NCI-H1417 (cell line): Measurements from ENCODE around the gene ASIC2.
"Not testable (repeated sequence)": the region's sequence is repeated elsewhere in the genome, so short reads cannot be mapped to it uniquely, and the experiment has no call there.

Source experiments
- DNase-seq, 3 experiments: peaks; one replicate each; lab custom pipeline; 2025; lab: John Stamatoyannopoulos, UW

ASIC2 gene

GRCh38 chr17:32981611-32982010 lies 311.5 kb downstream of the ASIC2 start:
- DNase-seq = not testable (repeated sequence)

GRCh38 chr17:32980230-32980629 lies 312.9 kb downstream of the ASIC2 start:
- no peak for DNase-seq

- DNase-seq = no peak
Measured at GRCh38 chr17:32976605-32977004, 316.5 kb downstream of the ASIC2 start.

- DNase-seq = peak in 2 of 3 experiments; percentile 20 to 65
Measured at GRCh38 chr17:32976131-32976530, 317.0 kb downstream of the ASIC2 start.

GRCh38 chr17:32971171-32971570 lies 321.9 kb downstream of the ASIC2 start:
- peak in 1 of 3 experiments; percentile 18 for DNase-seq

GRCh38 chr17:32970281-32970680 lies 322.8 kb downstream of the ASIC2 start:
- no peak for DNase-seq

GRCh38 chr17:32969231-32969630 lies 323.9 kb downstream of the ASIC2 start:
- not testable (repeated sequence) for DNase-seq

GRCh38 chr17:32964541-32964940 lies 328.6 kb downstream of the ASIC2 start:
- DNase-seq = no peak
